Stimulated activated CD8-positive, alpha-beta memory T cell treated with anti-CD3 and anti-CD28 coated beads, Interleukin-12 subunit alpha, Interleukin-12 subunit beta, amount 100 ng/mL, for 4 hours (primary cell): ENCODE measurements around the gene TBXAS1.
"Not testable (repeated sequence)": the region's sequence is repeated elsewhere in the genome, so short reads cannot be mapped to it uniquely, and the experiment has no call there.

Experiments
- DNase-seq: peaks from one replicate; pipeline ENCODE4 v3.0.0-alpha.2; 2020; ENCODE audit warnings: low read depth

TBXAS1 gene

GRCh38 chr7:139893461-139893860 lies 64.4 kb downstream of the TBXAS1 start:
- no peak for DNase-seq

- DNase-seq, result no peak
These were observed 64.9 kb downstream of the TBXAS1 start for GRCh38 chr7:139893999-139894398.

- DNase-seq, result no peak
These were observed 66.2 kb downstream of the TBXAS1 start for GRCh38 chr7:139895141-139895829.

GRCh38 chr7:139896288-139896687 lies 67.2 kb downstream of the TBXAS1 start:
- DNase-seq, result no peak

DNA sequence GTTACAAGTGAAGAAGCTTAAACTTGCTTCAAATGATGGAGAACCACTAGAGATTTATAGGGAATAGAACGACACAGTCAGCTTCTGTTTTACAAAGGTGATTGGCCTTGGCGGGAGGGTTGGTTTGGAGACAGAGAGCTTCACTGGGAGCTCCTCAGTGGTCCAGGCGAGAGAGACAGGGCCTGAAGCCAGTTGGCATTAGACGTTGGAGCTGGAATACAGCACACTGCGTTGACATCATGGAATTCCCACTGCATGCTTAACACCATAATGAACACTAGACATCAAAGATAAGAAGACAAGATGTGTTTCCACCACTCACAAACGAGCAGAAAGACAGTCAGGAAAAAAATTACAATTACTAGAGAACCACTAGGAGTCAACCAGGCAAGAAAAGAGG lies 67.8 kb downstream of the TBXAS1 start:
- no peak for DNase-seq

- no peak for DNase-seq
These were observed 68.5 kb downstream of the TBXAS1 start for GRCh38 chr7:139897422-139898090.

DNA sequence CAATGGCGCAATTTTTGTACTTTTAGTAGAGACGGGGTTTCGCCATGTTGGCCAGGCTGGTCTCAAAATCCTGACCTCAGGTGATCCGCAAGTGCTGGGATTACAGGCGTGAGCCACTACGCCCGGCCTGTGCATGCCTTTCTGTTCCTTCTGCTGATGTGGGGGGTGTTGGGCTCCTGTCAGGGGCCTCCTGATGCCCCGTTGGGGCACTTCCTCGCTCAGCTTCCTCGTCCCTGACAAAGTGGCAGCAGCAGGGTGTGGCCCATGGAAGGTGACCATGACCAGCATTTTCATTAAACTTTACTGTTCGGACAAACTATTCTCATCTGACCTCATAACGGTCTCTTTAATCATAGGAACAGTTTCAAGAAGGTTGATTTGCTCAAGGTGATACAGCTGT lies 69.4 kb downstream of the TBXAS1 start:
- DNase-seq, result no peak

DNA sequence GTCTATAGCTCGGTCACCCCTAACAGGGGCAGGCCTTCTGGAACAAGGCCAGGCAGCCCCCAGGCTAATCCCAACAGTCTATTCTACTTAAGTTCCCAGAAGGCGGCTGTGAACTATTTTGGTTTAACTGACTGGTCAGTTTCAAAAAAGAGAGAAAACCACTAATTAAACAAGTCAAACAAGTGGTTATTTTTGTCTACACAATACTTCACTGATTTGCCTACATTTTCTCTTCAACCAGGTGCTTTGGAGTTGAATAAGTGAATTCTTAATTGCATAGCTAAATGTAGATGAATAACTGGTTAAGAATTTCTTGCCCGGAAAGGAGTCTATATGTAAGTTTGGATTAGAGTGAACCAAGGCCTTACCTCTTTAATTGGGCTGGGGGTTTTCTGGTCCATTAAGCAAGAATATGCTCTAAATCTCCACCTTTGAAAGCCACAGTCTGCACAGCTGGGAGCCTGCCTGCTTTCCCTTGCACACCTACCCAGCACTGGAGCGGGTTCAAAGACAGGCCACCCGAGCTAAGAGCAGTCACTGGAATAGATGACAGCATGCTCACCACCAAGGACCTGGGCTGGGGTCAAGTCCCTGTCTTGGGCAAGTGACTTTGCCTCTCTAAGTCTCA lies 70.4 kb downstream of the TBXAS1 start:
- DNase-seq, result no peak

- DNase-seq, result no peak
These were observed 71.3 kb downstream of the TBXAS1 start for GRCh38 chr7:139900326-139900725.

- no peak for DNase-seq
These were observed 72.2 kb downstream of the TBXAS1 start for GRCh38 chr7:139901056-139901795.

- DNase-seq, result no peak
These were observed 72.8 kb downstream of the TBXAS1 start for GRCh38 chr7:139901901-139902300.

DNA sequence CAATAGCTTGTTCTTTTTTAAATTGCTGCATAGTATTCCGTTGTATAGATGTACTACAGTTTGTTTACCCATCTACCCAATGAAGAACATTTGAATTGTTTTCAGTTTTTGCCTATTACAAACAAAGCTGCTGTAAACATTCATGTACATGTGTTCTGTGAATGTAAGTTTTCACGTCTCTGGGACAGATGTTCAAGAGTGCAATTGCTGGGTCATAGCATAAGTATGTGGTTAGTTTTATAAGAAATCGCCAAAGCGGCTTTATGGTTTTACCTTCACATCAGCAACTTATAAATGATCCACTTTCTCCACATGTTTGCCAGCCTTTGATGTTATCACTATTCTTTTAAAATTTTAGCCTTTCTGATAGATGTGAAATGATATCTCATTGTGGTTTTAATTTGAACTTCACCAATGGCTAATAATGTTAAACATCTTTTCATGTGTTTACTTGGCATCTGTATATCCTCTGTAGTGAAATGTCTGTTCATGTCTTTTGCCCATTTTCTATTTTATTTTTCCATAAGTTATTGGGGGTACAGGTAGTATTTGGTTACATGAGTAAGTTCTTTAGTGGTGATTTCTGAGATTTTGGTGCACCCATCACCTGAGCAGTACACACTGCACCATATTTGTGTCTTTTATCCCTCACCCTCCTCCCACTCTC lies 73.5 kb downstream of the TBXAS1 start:
- DNase-seq, result no peak

GRCh38 chr7:139903103-139903477 lies 74.0 kb downstream of the TBXAS1 start:
- DNase-seq, result not testable (repeated sequence)

DNA sequence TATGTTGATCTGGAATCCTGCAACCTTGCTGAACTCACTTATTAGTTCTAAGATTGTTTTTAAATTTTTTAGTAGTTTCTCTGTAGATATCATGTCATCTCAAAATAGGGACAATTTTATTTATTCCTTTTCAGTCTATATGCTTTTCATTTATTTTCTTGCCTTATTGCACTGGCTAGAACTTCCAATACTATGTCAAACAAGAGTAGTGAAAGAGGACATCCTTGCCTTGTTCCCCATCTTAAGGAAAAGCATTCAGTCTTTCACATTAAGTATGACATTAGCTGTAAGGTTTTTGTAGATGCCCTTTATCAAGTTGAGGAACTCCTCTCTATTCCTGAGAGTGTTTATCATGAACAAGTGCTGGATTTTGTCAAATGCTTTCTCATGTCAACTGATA lies 77.8 kb downstream of the TBXAS1 start:
- no peak for DNase-seq

GRCh38 chr7:139908792-139909191 lies 79.7 kb downstream of the TBXAS1 start:
- no peak for DNase-seq

DNA sequence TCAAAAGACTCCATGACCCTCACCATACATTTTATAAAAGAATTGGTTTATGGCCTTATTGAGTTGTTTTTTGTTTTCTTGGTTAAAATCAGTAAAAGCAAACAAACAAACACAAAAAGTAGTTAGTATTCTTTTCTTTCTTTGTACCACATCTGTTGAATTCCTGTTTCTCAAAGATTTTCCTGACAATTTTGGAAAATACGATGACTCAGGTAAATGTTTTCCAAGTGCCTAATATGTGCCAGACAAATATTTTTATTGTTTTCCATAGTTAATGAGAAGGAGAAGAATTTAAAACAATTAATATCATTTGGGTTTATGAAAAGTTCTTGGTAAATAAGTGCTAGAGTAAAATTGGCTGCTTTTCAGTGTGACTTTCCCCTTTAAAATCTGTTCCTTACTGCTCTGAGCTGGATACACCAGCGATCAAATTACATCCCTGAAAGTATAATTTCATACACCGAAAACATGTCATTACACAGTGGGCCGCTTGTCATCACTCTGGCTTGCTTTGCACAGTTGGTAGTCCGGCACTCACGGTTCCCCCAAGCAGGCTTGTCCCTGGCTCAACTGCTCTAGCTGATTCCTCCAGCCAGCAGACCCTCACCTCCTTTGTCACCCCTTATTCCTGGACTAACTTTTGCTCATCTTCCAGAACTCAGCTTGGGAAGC lies 80.5 kb downstream of the TBXAS1 start:
- no peak for DNase-seq

DNA sequence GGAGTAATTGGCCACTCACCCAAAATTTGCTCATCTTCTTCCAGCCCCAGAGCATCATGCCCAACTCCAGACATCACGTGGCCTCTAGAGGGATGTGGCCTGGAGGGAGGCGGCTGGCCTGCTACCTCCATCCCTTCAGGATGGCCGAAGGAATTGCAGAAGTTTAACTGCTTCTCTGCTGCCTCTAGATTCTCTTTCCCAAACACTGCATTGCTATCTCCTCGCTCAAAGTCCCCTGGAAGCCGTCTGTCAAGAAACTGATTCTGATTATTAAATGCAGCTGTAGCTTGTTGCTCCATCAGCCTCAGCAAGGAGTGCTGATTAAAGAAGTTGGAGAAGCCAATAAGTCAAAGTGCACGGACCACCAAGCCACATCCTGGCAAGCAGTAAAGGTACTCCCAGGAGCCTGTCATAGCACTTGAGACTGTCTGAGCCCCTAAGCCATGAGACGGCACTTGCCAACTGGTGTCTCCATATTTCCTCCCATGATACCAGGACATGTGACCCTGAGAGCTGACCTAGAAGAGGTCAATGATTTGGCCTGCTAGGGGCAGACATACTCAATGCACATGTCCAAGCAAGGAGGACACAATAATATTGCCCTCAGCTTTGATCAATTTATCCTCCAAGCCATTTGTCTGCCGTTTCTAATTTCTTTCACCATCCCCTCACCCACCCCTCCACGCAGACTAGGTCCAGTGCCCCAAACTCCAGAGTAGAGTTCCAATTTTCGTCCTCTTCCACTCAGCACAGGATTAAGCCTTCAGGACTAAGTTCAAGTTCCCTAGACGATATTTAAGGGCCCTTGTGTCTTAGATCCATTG lies 84.2 kb downstream of the TBXAS1 start:
- DNase-seq, result no peak

DNA sequence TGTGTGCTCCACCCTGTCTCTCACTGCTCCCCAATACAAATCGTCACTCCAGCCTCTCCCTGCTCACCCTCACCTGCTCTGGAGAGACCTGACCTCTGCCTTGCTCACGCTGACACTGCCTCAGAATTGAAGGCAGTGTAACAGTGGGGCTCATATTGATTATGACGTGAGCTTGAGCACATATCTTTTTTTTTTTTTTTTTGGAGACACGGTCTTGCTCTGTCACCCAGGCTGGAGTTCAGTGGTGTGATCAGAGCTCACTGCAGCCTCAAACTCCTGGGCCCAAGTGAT lies 84.7 kb downstream of the TBXAS1 start:
- no peak for DNase-seq

DNA sequence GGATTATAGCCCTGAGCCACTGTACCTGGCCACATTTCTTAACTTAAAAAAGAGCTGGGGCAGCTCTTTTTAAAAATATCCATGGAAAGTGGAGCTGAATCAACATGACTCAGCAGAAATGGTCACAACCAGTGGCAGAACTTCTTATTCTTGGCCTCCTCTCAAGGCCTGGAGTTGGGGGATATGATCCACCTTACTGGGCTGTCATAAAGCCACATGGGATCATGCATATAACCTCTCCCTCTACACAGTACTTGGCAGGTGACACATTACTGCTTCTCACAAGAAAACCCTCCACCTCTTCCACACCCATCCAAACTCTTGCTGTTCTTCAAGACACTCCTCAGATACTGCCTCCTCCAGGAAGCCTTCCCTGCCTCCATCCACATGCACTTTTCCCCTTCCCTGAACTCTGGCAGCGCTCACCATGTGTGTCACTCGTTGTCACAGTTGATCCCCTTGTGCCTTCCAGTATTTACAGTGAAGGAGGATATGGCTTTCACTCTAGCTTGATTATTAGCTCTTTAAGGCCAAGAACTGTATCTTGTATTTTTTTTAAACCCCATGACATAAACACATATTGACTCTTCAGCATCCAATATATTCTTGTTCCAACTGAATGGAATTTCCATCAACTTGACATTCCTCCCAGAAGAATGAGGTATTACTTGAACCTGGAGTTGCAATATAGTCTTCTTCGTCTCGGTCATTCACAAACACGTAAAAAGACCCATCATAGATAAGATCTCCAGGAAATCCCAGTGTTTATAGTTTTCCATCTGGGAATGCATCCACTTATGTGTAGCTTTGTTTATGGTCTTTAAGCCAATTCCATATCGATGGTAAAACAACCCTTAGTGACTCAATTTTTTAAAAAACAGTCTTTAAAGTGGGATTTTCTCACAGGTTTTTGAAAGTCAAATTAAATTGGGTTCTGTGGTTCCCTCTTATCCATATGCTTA lies 85.5 kb downstream of the TBXAS1 start:
- DNase-seq, result no peak
